Measurements from ENCODE around the gene SSTR5.

SSTR5 gene

DNA sequence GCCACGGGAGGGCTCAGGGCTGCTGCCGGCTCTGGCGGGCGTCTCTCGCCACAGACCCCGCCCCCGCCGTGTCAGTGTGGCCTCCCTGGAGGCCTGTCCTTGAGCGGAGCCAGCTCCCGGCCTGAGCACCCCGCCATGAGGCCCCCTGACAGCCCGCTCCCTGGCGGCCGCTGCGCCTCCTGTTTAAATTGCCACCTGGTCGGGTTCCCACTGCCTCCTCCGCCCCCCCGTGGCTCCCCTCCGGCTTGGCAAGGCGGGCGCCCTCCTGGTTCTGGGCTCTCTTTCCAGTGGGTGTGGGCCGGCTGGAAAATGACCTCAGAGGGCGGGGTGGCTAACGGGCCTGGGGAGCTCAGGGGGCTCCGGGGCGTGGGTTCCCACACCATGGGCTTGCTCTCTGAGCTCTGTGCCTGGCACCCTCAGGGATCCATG, 42.1 kb upstream of the SSTR5 start:
- H3K4me2 ChIP-seq (ENCODE audit: low read depth, low read length) = no peak overlapping the region
- H3K36me3 ChIP-seq (replicated peaks; ENCODE audit: insufficient read depth, low read length) = no peaks in the 10 kb centered on the region
- H4K20me1 ChIP-seq (ENCODE audit: insufficient read depth, low read length) = no peaks in the 10 kb centered on the region
- TF ChIP-seq, protein P1, sequence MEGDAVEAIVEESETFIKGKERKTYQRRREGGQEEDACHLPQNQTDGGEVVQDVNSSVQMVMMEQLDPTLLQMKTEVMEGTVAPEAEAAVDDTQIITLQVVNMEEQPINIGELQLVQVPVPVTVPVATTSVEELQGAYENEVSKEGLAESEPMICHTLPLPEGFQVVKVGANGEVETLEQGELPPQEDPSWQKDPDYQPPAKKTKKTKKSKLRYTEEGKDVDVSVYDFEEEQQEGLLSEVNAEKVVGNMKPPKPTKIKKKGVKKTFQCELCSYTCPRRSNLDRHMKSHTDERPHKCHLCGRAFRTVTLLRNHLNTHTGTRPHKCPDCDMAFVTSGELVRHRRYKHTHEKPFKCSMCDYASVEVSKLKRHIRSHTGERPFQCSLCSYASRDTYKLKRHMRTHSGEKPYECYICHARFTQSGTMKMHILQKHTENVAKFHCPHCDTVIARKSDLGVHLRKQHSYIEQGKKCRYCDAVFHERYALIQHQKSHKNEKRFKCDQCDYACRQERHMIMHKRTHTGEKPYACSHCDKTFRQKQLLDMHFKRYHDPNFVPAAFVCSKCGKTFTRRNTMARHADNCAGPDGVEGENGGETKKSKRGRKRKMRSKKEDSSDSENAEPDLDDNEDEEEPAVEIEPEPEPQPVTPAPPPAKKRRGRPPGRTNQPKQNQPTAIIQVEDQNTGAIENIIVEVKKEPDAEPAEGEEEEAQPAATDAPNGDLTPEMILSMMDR (IDR thresholded peaks at IDR 0.05; ENCODE audit: low read length) = no peak
- TF ChIP-seq EZH2phosphoT487 (IDR thresholded peaks at IDR 0.05; ENCODE audit: low read length) (no peak), EZH2 (optimal IDR thresholded peaks at IDR 0.05; ENCODE audit: low read depth, low read length) (no peak)
- H3K4me3 ChIP-seq (ENCODE audit: low read length) = no peak overlapping the region
- H3K4me1 ChIP-seq (ENCODE audit: low read length) = no peaks in the 10 kb centered on the region
- H3K79me2 ChIP-seq (ENCODE audit: low read length) = no peaks in the 10 kb centered on the region
- DNase-seq = no peak
- H3K9me3 ChIP-seq (replicated peaks; ENCODE audit: insufficient read depth, low read length) = no peaks in the 10 kb centered on the region
- H3K9ac ChIP-seq (ENCODE audit: low read length) = no peak overlapping the region
- H3K9me2 ChIP-seq (replicated peaks; ENCODE audit: insufficient read depth, low read length) = no peaks in the 10 kb centered on the region
- H3K27ac ChIP-seq (ENCODE audit: low read length) = no peak overlapping the region
- H2AFZ ChIP-seq (ENCODE audit: low read length) = no peak overlapping the region
- no peaks in the 10 kb centered on the region for H3F3A ChIP-seq (ENCODE audit: insufficient read depth, low read length)
- H3K27me3 ChIP-seq (replicated peaks; ENCODE audit: insufficient read depth, low read length) = peaks cover 70% of the 10 kb centered on the region

DNA sequence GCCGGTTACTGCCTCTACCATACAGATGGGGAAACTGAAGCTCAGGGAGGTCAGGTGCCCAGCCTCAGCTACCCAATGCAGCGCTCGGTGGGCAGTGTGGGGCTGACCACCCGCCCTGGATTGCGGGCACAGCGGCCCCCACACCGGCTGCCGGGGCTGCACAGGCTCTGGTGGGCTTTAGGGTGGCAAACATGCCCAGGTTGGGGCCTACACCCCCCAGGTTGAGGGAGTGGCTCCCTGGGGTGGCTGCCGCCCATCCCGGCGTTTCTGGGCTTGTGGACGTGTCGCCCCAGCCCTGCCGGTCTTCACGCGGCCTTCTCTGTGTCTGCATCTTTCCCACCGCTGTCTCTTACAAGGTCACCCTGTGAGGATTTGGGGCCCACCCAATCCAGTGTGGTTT, 40.9 kb upstream of the SSTR5 start:
- no peak for DNase-seq
- H3K79me2 ChIP-seq (ENCODE audit: low read length) = no peaks in the 10 kb centered on the region
- H3K9me3 ChIP-seq (replicated peaks; ENCODE audit: insufficient read depth, low read length) = no peaks in the 10 kb centered on the region
- H3K4me1 ChIP-seq (ENCODE audit: low read length) = no peaks in the 10 kb centered on the region
- H3K4me3 ChIP-seq (ENCODE audit: low read length) = no peak overlapping the region
- H3K27ac ChIP-seq (ENCODE audit: low read length) = no peak overlapping the region
- peaks cover 72% of the 10 kb centered on the region for H3K27me3 ChIP-seq (replicated peaks; ENCODE audit: insufficient read depth, low read length)
- no peaks in the 10 kb centered on the region for H3K36me3 ChIP-seq (replicated peaks; ENCODE audit: insufficient read depth, low read length)
- H2AFZ ChIP-seq (ENCODE audit: low read length) = no peak overlapping the region
- no peak overlapping the region for H3K4me2 ChIP-seq (ENCODE audit: low read depth, low read length)
- H4K20me1 ChIP-seq (ENCODE audit: insufficient read depth, low read length) = no peaks in the 10 kb centered on the region
- TF ChIP-seq, protein P1 (IDR thresholded peaks at IDR 0.05; ENCODE audit: low read length) = no peak
- no peak for TF ChIP-seq EZH2 (optimal IDR thresholded peaks at IDR 0.05; ENCODE audit: low read depth, low read length)
- TF ChIP-seq EZH2phosphoT487 (IDR thresholded peaks at IDR 0.05; ENCODE audit: low read length) = no peak
- H3K9me2 ChIP-seq (replicated peaks; ENCODE audit: insufficient read depth, low read length) = no peaks in the 10 kb centered on the region
- H3K9ac ChIP-seq (ENCODE audit: low read length) = no peak overlapping the region
- H3F3A ChIP-seq (ENCODE audit: insufficient read depth, low read length) = no peaks in the 10 kb centered on the region

DNA sequence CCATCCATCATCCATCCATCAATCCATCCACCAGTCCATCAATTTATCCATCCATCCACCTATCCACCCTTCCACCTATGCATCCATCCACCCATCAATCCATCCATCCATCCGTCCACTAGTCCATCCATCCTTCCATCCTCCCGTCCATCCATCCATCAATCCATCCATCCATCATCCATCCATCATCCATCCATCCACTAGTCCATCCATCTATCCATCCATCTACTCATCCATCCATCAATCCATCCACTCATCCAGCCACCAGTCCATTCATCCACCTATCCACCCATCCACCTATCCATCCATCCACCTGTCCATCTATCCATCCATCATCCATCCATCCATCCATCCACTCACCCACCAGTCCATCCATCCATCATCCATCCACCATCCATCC, 39.9 kb upstream of the SSTR5 start:
- Histone ChIP-seq H2AFZ (ENCODE audit: low read length) (no peak overlapping the region), H3K36me3 (replicated peaks; ENCODE audit: insufficient read depth, low read length) (no peaks in the 10 kb centered on the region), H3K9me2 (replicated peaks; ENCODE audit: insufficient read depth, low read length) (no peaks in the 10 kb centered on the region), H3K9me3 (replicated peaks; ENCODE audit: insufficient read depth, low read length) (no peaks in the 10 kb centered on the region), H3K79me2 (ENCODE audit: low read length) (no peaks in the 10 kb centered on the region), H3K27me3 (replicated peaks; ENCODE audit: insufficient read depth, low read length) (peaks cover 72% of the 10 kb centered on the region), H3K27ac (ENCODE audit: low read length) (no peak overlapping the region), H3K4me3 (ENCODE audit: low read length) (no peak overlapping the region), H3K4me2 (ENCODE audit: low read depth, low read length) (no peak overlapping the region), H3F3A (ENCODE audit: insufficient read depth, low read length) (no peaks in the 10 kb centered on the region), H3K4me1 (ENCODE audit: low read length) (no peaks in the 10 kb centered on the region), H4K20me1 (ENCODE audit: insufficient read depth, low read length) (no peaks in the 10 kb centered on the region), H3K9ac (ENCODE audit: low read length) (no peak overlapping the region)
- TF ChIP-seq EZH2 (optimal IDR thresholded peaks at IDR 0.05; ENCODE audit: low read depth, low read length) (no peak), EZH2phosphoT487 (IDR thresholded peaks at IDR 0.05; ENCODE audit: low read length) (no peak)
- TF ChIP-seq, protein P1 (IDR thresholded peaks at IDR 0.05; ENCODE audit: low read length) = no peak
- no peak for DNase-seq
